GM21390 (cell line): ENCODE results near the gene CBLB.

Experiments used
- ATAC-seq: cut with Tn5 transposase; IDR thresholded peaks from one replicate; pipeline ENCODE4 v1.9.1; 2021; ENCODE audit not compliant: unreplicated experiment

Gene CBLB

DNA sequence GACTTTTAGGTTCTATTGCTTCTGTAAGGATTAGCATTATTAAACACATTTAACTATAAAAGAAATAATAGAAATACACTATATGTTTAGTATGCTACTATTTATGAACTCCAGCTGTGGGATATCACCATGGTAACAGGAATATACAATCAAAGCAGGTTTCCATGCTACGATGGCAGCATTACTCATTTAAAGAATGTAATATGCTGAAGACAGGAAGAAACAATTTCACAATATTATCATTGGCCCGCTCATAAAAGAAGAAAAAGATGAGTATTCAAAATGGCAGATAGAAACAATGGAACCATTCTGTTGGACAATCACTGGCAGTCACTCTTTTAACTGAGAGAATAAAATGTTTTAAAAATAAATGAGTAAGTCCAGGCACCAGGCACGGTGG is 153.4 kb downstream of the CBLB start:
- no peak for ATAC-seq

DNA sequence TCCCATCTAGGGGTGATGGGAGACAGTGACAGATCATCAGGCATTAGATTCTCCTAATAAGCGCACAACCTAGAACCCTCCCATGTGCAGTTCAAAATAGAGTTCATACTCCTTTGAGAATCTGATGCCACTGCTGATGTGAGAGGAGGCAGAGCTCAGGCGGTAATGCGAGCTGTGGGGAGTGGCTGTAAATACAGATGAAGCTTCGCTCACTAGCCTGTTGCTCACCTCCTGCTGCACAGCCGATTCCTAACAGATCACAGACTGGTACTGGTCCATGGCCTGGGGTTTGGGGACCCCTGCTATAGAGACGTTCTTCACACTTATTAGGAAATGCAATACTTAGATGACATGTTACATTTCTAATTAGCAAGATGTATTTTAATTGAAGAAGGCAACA is 154.4 kb downstream of the CBLB start:
- ATAC-seq = no peak

DNA sequence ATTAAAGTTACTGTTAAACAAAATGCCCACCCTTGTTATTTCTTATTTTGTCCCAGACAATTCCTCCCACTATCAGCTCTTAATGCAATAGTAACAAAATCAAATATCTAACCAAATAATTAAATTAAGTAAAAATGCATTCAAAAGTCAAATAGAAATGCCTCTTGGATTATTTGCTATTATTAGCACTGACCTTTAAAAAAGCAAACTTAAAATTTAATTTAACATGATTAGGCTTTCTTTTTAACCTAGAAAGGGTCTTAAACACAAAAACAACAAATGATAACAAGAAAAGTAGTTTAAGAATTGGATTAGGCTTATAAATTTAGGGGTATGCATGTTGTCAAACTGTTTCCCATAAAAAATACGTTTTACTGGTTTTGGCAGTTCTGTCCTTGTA is 159.8 kb downstream of the CBLB start:
- ATAC-seq = no peak

DNA sequence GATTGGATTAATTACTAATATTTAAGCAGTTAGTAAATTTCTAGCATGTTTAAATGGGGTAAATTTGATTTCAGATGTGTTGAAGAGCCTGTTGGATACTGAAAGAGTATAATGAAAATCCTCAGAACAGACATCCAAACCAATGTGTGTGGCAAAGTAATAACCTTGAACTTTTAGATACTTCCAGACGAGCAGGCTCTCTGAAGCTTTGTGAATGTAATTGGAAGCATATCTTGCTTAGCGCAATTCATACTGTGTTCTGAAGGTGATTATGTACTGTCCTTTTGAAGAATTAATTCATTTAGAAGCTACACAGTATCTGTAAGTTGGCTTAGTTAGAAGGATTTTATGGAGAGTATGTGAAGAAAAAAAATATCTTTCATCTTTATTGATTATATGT is 161.8 kb downstream of the CBLB start:
- ATAC-seq = no peak

DNA sequence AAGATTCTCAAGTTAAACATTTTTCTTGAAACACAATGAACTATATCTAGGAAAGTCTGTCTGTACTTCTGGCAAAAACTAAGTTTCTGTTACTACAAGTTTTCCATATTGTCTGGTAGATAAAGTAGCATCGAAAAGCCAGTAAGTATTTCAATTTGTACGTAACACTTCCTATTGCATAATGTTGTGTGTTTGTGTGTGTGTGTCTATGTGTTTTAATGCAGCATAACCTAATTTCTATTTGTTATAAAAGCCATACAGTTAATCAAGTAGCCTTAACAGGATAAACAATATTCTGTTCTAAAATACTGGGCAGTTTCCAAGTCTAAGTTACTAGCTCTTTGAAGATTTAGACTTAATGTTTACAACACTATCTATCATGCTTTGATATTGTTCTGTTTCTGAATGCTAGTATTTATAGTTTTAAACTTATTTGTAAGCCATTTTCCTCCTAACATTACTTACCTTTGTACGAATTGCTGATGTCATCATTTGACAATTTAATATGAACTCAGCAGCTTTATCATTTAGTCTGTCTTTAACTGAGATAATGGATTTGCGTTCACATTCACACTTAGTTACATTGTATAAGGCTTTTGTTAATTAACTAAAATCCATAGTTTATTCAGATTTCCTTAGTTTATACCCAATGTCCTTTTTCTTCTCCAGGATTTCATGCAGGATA is 163.9 kb downstream of the CBLB start:
- ATAC-seq = no peak

DNA sequence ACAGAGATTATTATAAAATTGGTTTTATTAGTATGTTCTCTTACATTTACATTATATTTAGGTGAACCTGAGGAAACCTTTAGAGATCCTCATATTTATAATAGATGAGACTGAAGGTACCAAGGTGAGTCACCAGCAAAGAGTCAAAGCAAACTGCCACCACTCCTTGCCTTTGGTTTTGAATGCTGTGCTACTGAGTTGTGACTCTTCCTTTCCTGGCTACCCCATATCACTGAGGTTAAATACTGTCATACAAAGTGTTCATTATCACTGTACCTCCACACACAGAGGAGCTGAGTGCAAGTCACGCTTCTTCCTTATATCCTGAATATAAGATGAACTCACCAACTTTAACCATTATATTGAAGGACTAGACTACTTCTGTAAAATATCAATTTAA is 168.2 kb downstream of the CBLB start:
- ATAC-seq = no peak

DNA sequence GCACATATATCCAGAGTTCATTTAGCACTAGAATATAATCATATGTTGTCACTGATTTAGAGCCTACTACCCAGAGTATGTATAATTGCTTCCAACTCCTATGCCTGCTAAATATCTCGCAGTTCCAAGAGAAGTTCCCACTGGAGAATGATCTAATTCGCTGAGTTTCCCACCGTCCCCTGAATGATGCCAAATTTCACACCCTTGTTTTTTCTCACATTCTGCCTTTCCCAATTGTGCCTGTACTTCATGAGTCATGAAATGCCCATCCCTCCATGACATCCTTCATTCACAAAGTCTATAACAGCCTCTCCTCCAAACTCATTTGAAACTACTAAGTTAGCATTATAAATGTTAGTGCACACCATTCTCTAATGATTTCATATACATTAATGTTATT is 177.2 kb downstream of the CBLB start:
- ATAC-seq = no peak

DNA sequence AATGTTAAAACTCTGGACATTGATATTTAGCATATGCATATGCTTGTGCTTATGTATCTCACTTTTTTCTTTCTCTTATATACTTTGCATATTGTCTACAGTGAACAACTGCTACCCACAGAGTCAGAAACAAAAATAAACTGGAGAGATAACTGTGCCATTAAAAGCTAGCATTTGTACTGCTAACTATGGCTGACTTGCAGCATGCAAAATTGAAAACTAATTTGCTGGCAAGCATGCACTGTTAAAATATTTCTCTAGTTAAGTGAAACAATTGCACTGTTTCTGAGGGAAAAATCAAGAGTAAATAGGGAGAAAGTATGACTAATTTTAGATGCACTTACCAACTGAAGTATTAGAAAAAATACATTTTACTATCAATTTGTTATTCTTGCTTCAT is 177.8 kb downstream of the CBLB start:
- no peak for ATAC-seq

DNA sequence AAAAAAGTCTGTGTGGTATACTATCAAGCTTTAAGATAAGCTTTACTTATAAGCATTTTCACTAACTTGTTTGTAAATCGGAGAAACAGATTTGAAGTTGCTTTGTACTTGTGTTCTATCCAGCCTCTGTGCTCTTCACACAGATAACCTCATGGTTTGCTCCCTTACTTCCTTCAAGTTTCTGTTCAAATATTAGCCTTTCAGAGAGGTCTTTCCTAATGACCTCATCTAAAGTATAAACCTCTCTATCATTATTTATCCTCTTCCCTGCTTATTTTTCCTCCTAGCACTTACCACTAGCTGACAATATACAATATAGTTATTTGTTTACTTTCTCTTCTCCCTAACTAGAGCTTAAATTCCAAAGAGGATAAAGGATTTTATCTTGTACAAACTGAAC is 180.0 kb downstream of the CBLB start:
- ATAC-seq = no peak

DNA sequence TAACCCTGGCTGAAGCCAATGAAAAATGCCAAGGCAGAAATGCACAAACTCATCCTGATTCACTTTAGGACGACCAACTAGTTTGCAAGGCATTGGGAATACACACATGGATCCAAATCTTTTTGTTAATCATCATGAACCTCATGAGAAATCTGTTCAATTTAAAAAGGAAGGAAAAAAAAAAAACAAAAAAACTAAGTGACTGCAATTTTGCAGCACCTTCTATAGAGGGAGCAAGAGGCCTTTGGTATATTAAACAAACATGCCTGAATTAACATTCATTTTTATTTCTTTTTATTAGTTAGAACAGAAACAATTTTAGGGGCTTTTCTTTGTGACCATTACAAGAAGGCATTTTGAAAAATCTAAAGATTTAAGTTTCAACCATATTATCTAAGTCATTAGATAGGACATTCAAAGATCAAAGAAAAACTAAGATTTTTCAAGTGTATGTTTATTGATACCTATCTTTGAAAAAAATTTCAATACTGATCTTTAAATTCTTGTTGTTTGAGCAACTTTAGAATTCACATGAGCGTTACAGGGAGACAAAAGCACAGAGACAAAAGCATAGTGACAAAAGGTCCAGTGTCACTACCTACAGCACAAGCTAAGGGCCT is 182.4 kb downstream of the CBLB start:
- no peak for ATAC-seq

DNA sequence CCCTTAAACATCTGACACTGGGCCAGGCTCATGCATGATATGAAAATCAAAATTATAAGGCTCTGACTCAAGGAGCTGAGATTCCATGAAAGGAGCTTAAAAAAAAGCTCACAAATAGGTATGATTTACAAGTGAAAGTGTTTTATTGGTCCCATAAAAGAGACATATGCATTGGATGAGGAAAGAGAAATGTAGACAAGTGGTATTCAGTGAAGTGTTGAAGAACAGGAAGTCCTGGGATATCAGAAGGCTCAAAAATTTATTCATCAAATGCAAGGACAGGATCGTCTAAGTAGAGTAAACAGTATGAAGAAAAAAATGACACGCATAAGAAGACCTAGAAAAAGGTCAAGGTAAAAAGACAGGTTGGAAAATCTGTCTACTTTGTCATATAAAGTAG is 188.9 kb downstream of the CBLB start:
- no peak for ATAC-seq

DNA sequence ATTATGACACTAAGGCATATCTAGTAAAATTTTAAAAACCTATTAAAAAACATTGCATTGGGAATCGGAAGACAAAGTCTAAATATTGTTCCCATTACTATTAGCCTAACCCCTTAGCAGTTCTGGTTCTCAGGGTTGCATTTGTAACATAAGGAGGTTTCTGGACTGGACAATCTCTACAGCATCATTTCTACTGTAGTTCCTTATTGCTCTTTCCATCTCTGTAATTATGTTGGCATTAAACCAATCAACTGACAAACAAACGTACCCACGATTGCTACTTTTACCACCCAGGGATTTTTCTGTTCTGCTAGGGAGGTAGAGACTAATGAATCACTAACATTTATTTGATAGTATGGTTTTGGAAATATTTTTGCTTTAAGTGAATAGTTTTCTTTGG is 190.8 kb downstream of the CBLB start:
- no peak for ATAC-seq

DNA sequence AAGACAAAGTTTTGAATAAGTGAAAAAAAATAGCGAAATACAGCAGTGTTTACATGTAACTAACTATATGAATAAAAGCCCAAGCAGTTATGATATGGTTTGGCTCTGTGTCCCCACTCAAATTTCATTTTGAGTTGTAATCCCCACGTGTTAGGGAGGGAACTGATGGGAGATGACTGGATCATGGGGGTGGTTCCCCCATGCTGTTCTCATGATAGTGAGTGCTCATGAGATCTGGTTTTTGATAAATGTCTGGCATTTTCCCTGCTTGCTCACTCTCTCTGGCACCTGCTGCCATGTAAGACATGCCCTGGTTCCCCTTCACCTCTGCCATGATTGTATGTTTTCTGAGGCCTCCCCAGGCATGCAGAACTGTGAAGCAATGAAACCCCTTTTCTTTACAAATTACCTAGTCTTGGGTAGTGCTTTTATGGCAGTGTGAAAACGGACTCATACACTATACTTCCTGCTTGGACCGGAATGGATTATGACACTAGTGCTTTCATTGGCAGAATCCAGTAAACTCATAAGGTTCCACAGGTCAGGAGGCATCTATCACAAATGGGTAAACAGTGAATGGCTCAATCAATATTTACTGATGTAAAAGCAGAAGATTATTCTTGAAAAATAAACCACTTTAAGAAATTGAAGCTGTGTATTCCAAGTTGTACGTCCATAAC is 192.1 kb downstream of the CBLB start:
- ATAC-seq = no peak

DNA sequence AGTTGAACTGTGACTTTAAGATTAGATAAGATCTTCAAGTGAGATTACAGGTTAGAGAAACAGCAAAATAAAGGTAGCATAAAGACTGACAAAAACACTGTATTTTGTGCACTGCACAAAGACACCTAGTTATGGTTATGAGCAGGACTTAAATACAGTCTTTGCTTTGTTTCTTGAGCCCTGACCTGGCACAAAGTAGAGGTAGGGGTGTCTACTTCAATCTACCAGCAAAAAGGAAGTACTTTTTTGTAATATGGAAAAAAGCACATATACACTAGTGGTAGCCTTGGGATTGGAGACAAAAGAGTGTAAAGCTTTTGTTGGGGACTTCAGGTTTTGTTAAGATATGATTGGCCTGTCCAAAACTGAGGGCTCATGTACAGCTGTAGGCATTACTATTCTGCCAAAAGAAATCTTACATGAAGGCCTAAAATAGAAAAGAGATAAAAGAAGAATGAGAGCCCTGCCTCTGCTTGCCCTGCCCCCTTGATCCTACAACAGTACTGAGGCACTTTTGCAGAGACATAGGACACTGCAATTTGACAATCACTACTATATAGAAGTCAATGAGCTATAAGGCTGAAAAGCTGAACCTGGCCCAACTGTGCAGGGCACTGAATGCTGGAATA is 194.3 kb downstream of the CBLB start:
- no peak for ATAC-seq

DNA sequence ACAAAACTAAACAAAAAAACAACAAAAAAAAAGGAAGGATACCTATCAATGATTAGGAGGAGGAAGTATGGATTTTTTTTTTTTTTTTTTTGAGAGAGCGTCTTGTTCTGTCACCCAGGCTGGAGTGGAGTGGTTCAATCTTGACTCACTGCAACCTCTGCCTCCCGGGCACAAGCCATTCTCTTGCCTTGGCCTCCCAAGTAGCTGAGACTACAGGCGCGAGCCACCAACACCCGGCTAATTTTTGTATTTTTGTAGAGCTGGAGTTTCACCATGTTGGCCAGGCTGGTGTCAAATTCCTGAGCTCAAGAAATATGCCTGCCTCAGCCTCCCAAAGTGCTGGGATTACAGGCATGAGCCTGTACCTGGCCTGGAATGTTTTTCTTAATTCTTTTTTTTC is 195.8 kb downstream of the CBLB start:
- no peak for ATAC-seq

DNA sequence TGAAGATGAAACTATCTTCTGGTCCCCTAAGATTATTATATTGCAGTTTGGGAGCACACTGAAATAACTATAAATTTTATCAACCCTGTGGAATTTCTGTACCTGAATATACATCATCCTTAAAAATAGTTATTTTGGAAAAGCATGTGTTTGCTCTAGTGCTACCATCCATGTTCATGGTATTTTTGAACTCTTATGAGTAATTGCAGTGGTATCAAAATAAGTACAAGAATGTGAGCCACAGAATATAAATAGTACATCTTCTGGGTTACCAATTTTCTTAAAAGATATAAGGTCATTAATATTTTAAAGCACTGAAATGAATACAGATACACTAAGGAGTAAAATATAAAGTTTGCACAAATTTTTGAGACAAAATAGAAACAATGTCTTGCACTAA is 206.5 kb downstream of the CBLB start:
- ATAC-seq = no peak

DNA sequence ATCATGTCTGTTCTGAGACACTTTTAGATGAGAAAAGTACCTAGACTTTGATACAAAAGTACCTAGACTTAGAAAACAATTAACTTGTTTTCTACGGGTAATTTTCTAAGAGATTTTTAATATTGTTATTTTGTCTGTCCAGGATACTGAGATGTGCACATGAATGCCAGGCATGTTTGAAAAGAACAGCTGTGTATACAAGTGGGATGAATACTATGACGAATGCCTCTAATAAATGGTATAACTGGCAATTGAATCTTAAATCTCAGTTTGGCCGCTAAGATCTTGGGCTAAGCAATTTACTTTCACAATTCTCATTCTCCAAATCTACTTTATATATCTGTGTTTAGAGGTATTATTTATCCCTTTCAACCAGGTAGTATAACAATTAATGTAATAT is 207.4 kb downstream of the CBLB start:
- no peak for ATAC-seq

DNA sequence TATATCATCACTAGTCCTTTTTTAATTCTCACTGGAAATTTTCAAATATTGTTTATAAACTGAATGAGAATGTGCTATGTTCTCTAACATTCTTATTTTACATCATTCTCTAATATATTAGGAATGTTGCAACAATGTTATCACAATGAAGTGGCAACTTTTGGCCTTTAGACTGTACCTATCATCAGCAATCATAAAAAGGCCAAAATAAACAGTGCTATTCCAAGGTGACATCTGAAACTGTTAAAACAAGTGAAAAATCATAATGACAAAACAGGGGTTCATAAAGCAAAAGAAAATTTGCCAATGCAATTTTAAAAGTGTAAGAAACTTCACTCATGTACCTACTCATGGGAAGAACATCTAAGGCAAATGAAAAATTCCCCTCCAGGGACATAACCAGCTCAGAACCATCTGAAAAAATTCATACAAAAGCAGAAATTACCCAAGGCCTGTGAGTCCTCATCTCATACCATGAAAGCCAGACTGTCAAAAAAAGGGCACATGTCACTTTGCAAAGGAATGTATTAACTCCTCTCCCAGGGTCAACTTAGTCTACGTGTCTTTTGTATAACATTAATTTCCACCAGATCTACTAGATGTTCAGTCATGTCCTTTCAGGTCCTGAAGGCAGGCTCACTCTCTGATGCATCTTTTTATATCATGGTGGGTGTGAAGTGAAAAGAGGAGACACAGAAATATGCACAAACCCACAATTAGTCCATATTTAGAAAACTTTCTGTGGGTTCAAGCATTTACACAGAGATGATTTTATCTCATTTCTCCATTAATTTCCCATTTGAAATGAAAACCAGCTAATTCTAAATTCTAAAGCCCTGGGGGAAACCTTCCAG is 211.9 kb downstream of the CBLB start:
- ATAC-seq = no peak

DNA sequence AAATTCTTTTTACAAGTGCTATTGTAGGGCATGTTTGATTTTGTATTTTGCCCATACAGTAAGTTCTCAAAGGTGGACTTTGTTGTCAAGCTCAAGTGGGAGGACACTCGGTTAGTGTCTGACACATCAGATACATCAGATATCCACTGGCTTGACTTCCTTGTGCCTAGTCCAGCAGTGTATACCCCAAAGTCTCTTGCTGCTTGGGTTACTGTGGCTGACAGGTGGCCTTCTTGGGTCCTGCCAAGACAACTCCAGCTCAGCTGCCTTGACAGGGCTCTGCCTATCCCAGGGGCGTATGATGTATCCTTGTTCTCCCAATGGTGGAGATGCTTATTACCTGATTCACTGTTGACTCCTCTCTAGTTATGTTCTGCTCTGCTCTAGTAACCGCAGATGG is 214.9 kb downstream of the CBLB start:
- ATAC-seq = no peak

DNA sequence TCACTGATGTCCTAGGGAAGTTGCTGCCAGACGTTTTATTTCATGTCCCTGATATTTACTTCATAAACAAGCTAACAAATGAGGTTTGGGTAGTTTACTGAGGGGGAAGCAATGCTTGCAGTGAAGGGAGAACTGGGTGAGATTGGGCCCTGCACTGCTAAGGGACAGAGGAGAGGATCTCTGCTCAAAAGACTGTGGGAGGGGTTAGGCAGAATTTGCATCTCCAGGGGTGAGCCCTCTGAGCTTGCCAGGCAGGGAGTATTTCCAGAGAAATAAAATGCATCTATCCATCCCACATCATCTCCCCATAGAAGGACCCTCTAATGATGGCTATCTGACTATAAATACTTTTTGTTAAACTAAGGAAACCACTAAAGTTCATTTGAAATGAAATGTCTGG is 215.6 kb downstream of the CBLB start:
- ATAC-seq = no peak

DNA sequence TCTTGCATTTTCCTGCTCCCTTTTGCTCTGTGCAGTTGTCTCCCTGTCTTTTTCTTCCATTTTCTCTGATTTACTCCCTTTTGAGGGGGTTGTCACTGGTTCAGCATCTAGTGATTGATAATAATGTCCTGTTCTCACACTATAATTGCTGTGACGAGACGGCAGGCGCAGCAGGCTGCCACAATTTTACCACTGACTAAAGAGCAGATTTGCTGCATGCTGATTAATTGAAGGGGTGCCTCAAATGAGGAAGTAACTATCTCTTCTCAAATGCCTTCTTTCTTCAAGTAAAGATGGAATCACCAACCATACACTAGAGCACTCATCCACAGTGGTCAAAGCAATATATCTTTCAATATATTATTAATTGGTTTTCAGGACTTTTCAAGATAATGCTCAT is 219.3 kb downstream of the CBLB start:
- no peak for ATAC-seq
